GM19099 (cell line): ENCODE results near the gene C10orf143.

ENCODE experiments used
- POLR2A ChIP-seq: IDR thresholded peaks from 3 replicates; pipeline ENCODE4 v1.6.1; 2011; ENCODE audit warnings: low read depth; ENCODE audit not compliant: insufficient read length; ENCODE audit errors: extremely low read depth

Gene C10orf143

DNA sequence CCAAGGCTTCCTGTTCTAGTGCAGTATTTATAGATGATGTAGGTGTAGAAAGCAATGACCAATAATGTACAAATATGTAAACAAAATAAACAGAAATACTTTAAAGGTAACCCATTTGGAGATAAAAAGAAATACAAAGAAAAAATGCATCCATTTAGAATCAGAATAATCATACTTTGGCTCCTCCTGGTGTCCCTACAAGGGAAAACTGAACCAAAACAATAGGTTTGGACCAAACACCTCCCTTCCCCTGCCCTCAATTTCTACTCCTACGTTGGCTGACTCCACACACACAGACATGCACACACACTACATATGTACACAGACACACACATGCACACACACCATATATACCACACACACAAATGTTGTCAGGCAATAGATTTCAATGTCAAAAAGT, 36.0 kb downstream of the C10orf143 start:
- no peak for TF ChIP-seq POLR2A

DNA sequence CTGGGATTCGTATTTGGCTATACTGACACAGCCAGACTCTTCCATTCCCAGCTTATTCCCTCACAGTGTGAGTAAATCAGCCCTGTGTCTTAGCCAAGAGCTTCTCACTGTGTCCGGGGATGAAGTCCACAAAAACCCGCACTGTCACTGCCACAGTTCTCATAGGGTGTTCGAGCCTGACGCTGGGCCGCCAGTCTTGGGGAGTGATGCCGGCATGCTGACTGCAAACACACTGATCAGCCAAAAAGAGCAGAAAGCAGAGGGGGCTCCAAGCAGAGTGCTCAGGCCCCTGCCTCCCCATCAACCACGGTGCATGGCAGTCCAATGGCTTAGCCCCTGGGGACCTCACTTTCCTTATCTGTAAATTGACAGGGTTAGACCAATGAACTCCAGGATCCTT, 36.7 kb downstream of the C10orf143 start:
- TF ChIP-seq POLR2A: no peak

DNA sequence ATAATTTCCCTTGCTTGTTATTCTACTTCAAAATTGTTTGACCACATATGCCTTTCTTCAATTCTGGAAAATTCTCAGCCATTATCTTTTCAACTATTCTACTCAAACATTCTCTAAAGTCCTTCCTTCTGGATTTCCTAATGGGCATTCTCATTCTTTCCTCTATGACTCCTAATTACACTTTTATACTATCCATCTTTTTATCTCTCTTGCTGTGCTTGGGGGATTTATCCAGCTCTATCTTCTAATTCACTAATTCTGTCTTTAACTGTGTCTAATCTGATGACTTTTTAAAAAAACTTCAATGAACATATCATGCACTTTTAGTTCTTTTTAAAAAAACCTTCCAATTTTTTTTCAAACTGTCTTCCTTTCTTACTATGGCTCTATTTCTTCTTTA, 38.4 kb downstream of the C10orf143 start:
- no peak for TF ChIP-seq POLR2A

DNA sequence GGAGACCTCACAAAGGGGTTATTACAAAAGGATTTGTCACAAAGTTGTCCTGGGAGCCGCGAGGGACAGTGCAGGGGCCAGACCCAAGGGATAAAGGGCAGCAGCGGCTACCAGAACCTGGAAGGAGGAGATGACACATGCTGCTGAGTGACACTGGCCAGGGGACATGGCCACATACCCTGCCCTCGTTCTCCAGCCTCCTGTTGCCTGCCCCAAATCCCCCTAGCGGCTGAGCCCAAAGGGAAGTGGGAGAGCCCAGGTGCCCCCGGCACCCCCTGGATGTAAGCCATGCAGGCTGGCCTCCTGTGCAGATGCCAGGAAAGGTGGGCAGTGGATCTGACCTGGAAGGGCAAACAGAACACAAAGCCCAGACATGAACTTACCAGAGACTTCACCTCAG, 42.7 kb downstream of the C10orf143 start:
- TF ChIP-seq POLR2A: no peak

DNA sequence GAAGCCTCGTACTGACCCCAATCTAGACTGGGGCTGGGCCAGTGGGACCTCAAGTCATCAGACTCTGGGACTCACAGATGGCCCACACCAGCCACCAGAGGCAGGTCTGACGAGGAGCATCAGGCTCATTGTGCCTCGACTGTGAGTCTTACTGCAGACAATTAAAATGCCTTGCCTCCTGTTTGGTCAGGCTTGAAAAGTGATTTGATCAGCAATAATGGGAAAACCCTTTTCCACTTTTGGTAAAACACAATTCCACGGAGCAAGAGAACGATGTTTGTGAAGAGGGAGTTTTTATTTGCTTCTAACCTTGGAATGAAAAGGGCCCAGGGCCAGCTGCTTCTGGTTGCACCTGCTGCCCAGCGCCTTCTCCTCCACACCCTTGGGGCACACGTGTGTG, 43.9 kb downstream of the C10orf143 start:
- TF ChIP-seq POLR2A: no peak

DNA sequence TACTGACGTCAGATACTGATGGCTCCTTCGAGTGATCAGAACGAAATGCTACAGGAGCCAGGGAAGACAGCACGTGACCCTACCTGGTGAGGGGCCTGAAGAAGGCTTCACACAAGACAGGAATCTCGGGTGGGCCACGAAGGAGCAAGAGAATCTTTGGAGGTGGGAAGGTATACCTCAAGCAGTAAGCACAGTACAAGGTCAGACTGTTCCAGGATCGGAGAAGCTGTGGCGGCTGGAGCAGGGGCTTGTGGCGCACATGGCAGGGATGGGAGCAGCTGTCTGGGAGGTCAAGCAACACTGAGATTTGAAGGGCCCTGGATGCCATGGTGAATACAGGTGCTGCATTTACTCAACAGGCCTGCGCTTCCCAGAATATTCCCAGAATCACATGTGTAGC, 45.4 kb downstream of the C10orf143 start:
- TF ChIP-seq POLR2A: no peak

DNA sequence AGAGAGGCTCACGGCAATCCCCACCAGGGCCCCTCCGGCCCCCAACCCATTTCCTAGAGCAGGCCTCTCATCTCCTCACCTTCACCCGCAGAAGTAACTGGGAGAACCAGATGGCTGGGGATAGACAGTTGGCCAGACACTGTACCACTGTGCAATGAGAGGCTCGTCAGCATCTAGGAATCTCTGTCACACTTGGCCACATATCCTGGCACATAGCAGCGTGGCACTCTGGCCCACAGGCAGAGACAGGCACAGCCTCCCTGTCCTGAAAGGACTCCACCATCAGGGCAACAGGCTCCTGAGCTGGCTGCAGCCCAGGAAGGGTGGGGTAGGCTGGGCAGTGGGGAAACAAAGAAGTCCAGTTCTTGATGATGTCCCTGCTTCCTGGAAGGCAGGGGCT, 45.8 kb downstream of the C10orf143 start:
- no peak for TF ChIP-seq POLR2A

DNA sequence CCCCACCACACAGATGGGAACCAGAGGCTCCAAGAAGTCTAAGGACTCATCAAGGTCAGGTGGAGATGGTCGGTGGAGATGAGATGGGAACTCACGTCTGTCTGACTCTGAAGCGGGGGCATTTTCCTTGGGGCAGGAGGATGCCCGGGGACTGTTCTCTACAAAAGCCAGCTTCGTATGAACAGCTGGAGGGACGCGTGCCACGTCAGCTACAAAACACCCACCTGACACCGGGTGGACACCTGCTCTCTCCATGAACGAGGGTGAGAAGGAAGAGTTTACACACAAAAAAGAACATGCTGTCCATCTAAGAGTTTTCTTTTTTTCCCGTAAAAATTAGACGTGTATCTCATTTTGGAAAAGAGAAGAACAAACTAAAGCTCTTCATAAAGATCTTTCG, 47.7 kb downstream of the C10orf143 start:
- no peak for TF ChIP-seq POLR2A

DNA sequence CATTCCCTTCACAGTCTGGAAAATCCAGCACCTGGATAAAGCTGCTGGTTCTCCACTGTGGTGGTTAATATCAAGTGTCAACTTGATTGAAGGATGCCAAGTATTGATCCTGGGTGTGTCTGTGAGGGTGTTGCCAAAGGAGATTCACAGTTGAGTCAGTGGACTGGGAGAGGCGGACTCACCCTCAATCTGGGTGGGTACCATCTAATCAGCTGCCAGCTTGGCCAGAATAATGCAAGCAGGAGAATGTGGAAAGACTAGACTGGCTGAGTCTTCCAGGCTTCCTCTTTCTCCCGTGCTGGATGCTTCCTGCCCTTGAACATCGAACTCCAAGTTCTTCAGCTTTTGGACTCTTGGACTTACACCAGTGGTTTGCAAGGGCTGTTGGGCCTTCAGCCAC, 48.4 kb downstream of the C10orf143 start:
- no peak for TF ChIP-seq POLR2A

DNA sequence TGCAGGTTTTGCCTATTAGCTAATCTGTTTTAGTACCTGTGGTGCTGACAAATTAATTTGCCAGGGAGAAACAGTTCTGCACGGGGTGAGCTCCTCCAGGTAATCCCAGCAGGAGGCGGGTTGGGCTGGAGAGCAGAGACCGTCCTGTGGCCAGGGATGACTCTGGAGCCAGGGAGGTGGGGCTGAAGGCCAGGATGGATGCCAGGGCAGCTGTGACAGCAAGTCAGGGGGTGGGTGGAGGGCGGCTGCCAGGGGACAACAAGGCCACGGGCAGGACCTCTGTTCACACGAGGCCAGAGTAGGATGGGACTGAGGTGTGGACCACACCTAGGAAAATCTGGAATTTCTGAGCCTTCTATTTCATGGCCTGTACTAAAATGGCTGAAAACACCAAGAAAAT, 48.9 kb downstream of the C10orf143 start:
- TF ChIP-seq POLR2A: no peak

DNA sequence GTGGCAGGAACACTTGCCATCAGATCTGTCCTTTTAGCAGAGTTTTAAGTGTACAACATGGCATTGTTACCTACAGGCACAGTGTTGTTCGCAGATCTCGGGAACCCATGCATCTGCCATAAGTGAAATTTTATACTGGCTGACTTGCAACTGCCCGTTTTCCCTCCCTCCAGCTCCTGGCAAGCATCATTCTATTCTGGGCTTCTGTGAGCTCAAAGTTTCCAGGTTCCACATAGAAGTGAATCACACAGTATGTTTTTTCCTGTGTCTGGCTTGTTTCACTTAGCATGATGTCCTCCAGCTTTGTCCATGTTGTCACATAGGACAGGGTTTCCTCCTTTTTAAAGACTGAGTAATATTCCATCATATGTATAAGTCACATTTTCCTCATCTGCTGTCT, 56.6 kb downstream of the C10orf143 start:
- no peak for TF ChIP-seq POLR2A

DNA sequence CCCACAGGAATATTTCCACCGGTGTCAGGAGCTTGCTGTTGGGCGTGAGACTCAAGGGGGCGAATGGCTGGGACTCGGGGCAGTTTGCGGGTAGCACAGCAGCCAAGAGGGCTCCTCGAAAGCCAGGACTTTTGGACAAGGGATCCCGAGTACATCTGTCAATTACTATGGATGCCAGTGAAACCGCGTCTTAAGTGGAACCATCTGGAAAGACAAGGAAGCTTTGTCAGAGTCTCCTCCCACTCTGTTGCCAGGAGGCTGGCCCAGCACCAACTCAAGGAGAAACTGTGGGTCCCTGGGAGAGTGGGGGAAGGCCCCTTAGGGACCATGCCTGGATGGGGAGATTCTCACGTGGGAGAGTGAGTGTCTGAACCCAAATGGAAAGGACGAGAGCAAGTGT, 57.1 kb downstream of the C10orf143 start:
- no peak for TF ChIP-seq POLR2A

DNA sequence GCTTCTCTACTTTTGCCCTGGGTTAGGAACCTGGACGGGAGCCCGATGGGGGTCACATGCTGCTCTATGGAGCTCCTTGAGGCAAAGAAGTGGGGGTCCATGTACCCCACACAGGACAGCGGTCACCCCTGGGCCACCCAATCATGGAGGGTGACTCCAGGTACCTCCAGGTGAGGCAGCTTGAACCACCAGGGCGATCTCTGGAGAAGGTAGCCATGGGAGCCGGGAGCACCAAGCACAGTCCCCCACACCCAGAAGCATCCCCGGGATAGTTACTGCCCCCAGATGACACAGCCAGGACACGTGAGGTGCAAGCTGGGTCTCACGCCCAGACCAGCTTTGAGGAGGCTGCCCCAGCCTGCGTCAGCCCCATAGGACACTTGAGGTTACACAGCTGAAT, 58.4 kb downstream of the C10orf143 start:
- no peak for TF ChIP-seq POLR2A

DNA sequence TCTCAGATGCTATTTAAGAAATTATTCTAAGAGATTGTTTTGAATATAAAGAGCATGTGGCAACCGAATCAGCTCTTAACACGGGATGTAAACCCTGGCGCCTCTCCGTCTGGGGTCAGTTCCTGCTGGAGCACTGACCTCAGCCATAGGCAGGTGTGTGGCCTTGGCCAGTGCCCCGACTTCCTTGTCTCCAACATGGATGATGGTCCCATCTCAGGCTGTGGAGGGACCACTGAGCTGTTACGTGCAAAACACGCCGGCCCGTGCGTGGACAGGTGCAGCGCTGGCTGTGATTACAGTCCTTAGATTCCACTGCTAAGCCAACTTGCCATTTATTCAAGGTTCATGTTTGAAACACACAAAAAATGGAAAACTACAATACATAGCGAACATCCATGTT, 59.9 kb downstream of the C10orf143 start:
- TF ChIP-seq POLR2A: no peak

DNA sequence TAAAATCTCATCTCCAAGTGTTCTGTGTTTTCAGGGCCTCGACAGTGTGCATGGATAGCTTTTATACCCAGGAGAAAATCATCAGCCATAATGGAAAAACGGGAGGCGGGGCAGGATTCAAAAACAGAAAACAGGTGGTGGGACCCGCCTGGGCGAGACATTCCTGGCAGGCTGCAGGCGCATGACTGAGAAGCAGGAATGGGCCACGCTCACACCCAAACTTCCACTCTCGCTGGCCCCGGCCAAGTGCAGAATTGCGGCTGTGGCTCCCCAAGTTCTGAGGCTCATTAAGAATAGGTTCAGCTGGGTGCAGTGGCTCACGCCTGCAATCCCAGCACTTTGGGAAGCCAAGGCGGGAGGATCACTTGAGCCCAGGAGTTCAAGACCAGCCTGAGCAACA, 60.6 kb downstream of the C10orf143 start:
- no peak for TF ChIP-seq POLR2A

DNA sequence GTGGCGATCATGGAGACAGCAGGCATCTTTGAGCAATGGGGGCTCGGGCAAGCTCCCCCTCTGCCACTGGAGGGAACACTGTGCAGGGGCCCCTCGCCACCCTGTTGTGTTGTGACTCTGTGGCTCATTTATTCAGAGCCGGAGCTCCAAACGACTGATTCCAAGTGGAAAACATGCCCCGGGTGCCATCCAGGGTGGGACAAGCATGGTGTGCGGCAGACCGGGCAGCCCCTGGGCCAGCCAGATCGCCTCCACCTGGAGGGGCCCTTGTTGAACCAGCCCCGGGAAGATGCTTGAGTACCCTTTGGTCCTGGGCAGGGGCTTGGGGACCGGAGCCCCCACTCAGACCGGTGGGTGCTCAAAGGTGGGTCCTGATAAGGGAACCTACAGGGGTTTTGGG, 61.4 kb downstream of the C10orf143 start:
- no peak for TF ChIP-seq POLR2A

DNA sequence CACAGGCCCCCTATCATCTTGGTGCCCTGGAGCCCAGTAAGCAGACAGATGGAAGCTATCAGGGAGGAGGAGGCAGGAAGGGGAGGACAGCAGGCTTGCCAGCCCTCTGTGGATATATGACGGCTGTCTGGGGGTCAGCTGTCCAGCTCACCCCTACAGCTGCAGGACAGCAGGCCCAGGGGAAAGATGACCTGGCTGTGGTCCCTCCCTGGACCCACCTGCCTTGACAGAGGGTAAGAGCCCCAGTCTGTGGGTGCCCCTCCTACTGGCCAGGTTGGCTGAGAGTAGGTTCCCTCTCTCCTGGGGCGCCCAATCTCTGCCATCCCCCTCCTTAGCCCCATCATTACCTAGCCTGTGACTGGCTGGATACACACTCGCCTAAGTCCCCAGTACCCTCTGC, 62.5 kb downstream of the C10orf143 start:
- no peak for TF ChIP-seq POLR2A

DNA sequence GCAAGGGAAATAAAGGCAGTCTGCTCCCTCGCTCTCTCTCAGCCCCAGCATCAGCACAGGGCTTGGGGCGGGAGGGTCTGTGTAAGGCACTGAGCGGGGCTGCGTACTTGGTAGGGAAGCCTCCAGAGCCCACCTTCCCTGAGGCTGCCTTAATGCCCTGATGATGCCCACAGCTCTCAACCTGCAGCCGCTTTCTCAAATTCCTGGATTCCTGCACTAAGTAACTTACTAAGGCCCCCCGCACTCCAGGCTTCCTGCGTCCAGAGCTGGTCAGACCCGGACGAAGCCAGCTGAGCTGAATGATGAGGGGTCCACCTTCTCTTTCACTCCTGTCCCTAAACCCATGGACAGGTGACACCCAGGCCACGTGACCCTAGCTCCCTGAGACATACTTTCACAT, 63.3 kb downstream of the C10orf143 start:
- no peak for TF ChIP-seq POLR2A
